Neural cell (in vitro differentiated cells): ENCODE measurements around the gene TBC1D22B. TPM values are rescaled to one million over a fixed set of nuclear protein-coding genes. Genes with fewer than 3 reads are reported as not detected.

Experiments used
- H2AFZ ChIP-seq: fragments of 200-600, 300-800 bp; sonication (generic), shearing (Covaris generic); 2 replicates; pipeline ENCODE4 v1.6.0; 2014; ENCODE audit warnings: low read depth, mild to moderate bottlenecking, antibody characterized with exemption, low read length, moderate library complexity
- H3F3A ChIP-seq: fragments of 200-600 bp; shearing (Covaris generic); 2 replicates; pipeline ENCODE4 v1.6.1; 2016; ENCODE audit warnings: mild to moderate bottlenecking, moderate library complexity, mixed read lengths, antibody characterized with exemption, low read length; ENCODE audit not compliant: insufficient read depth, poor library complexity, severe bottlenecking
- H3K27ac ChIP-seq: fragments of 200-600, 300-800 bp; sonication (generic), shearing (Covaris generic); 2 replicates; pipeline ENCODE4 v1.5.1; 2014; ENCODE audit warnings: mild to moderate bottlenecking, low read length, moderate library complexity
- H3K27me3 ChIP-seq: fragments of 300-800, 200-600 bp; sonication (generic), shearing (Covaris generic); 2 replicates; pipeline ENCODE4 v1.6.0; 2014; ENCODE audit warnings: mild to moderate bottlenecking, low read depth, low read length, moderate library complexity; ENCODE audit not compliant: insufficient read depth
- H3K36me3 ChIP-seq: fragments of 300-800, 200-600 bp; sonication (generic), shearing (Covaris generic); 2 replicates; pipeline ENCODE4 v1.5.1; 2014; ENCODE audit warnings: mild to moderate bottlenecking, antibody characterized with exemption, low read length, moderate library complexity; ENCODE audit not compliant: insufficient read depth
- H3K4me2 ChIP-seq: fragments of 300-800, 200-600 bp; sonication (generic), shearing (Covaris generic); 2 replicates; pipeline ENCODE4 v1.6.0; 2014; ENCODE audit warnings: mild to moderate bottlenecking, low read length
- H3K4me3 ChIP-seq: fragments of 300-800, 200-600 bp; sonication (generic), shearing (Covaris generic); 2 replicates; pipeline ENCODE4 v1.5.1; 2014; ENCODE audit warnings: mild to moderate bottlenecking, low read length, moderate library complexity
- H3K79me2 ChIP-seq: fragments of 200-600 bp; shearing (Covaris generic); replicated peaks from 2 replicates; pipeline ENCODE4 v1.6.0; 2014; ENCODE audit warnings: mild to moderate bottlenecking, low read length, moderate library complexity; ENCODE audit not compliant: insufficient read depth
- H3K9ac ChIP-seq: fragments of 300-800, 200-600 bp; sonication (generic), shearing (Covaris generic); 2 replicates; pipeline ENCODE4 v1.6.1; 2016; ENCODE audit warnings: mild to moderate bottlenecking, low read length, mixed read lengths
- H3K9me2 ChIP-seq: fragments of 200-600 bp; shearing (Covaris generic); 2 replicates; pipeline ENCODE4 v1.6.1; 2016; ENCODE audit warnings: mild to moderate bottlenecking, low read length, mixed read lengths; ENCODE audit not compliant: insufficient read depth
- H3K9me3 ChIP-seq: fragments of 200-600, 300-800 bp; sonication (generic), shearing (Covaris generic); 2 replicates; pipeline ENCODE4 v1.6.1; 2016; ENCODE audit warnings: mild to moderate bottlenecking, mixed run types, low read length, moderate library complexity, mixed read lengths
- H4K20me1 ChIP-seq: fragments of 200-600 bp; shearing (Covaris generic); 2 replicates; pipeline ENCODE4 v1.6.1; 2016; ENCODE audit warnings: mild to moderate bottlenecking, mixed run types; ENCODE audit not compliant: insufficient read depth
- CTCF ChIP-seq: fragments of 450-650 bp; IDR thresholded peaks from 2 replicates; pipeline ENCODE4 v1.5.1; 2014; ENCODE audit warnings: antibody characterized with exemption, mild to moderate bottlenecking, moderate library complexity; ENCODE audit not compliant: poor library complexity, severe bottlenecking
- EP300 ChIP-seq: fragments of 450-650 bp; conservative IDR thresholded peaks from 2 replicates; pipeline ENCODE4 v1.6.1; 2014; ENCODE audit warnings: antibody characterized with exemption, mild to moderate bottlenecking, moderate library complexity; ENCODE audit not compliant: poor library complexity, severe bottlenecking
- EZH2 ChIP-seq: fragments of 200-600, 300-800 bp; shearing (Covaris generic), sonication (generic); IDR thresholded peaks from 2 replicates; pipeline ENCODE4 v1.6.1; 2014; ENCODE audit warnings: antibody characterized with exemption, low read length, borderline replicate concordance, mild to moderate bottlenecking; ENCODE audit not compliant: insufficient read depth, poor library complexity, severe bottlenecking
- MXI1 ChIP-seq: fragments of 450-650 bp; conservative IDR thresholded peaks from 2 replicates; pipeline ENCODE4 v1.6.1; 2014; ENCODE audit warnings: antibody characterized with exemption, mild to moderate bottlenecking; ENCODE audit not compliant: poor library complexity, severe bottlenecking
- POLR2AphosphoS5 ChIP-seq: IDR thresholded peaks from 2 replicates; pipeline ENCODE4 v1.6.1; 2012
- RAD21 ChIP-seq: fragments of 450-650 bp; conservative IDR thresholded peaks from 2 replicates; pipeline ENCODE4 v1.6.1; 2014; ENCODE audit warnings: antibody characterized with exemption, mild to moderate bottlenecking, moderate library complexity
- SMC3 ChIP-seq: fragments of 450-650 bp; conservative IDR thresholded peaks from 2 replicates; pipeline ENCODE4 v1.6.1; 2014; ENCODE audit warnings: antibody characterized with exemption, mild to moderate bottlenecking, moderate library complexity; ENCODE audit not compliant: poor library complexity
- TAF1 ChIP-seq: IDR thresholded peaks from 2 replicates; pipeline ENCODE4 v1.6.1; 2012; ENCODE audit warnings: low read depth
- polyA plus RNA-seq: library from polyadenylated mRNA; depleted of rRNA; stranded (reverse); fragments of >200 nt; gene quantifications from 2 replicates; pipeline ENCODE4 v1.2.3, GENCODE V29; 2014
- TF ChIP-seq, protein P1 (sequence below): IDR thresholded peaks from 2 replicates; pipeline ENCODE4 v1.6.1; 2012; ENCODE audit warnings: borderline replicate concordance

Gene TBC1D22B
- polyA plus RNA-seq, 1 donor from 2014 or later, result 10.6 TPM

- Histone ChIP-seq H3K9me2 (no peaks in the 10 kb centered on the region), H3K4me3 (no peak overlapping the region), H3K79me2 (no peaks in the 10 kb centered on the region), H3K9me3 (no peaks in the 10 kb centered on the region), H3K36me3 (no peaks in the 10 kb centered on the region), H4K20me1 (no peaks in the 10 kb centered on the region), H3F3A (no peaks in the 10 kb centered on the region), H3K9ac (no peak overlapping the region), H3K27me3 (no peaks in the 10 kb centered on the region), H2AFZ (no peak overlapping the region), H3K4me2 (no peak overlapping the region), H3K27ac (no peak overlapping the region)
- TF ChIP-seq, protein P1, sequence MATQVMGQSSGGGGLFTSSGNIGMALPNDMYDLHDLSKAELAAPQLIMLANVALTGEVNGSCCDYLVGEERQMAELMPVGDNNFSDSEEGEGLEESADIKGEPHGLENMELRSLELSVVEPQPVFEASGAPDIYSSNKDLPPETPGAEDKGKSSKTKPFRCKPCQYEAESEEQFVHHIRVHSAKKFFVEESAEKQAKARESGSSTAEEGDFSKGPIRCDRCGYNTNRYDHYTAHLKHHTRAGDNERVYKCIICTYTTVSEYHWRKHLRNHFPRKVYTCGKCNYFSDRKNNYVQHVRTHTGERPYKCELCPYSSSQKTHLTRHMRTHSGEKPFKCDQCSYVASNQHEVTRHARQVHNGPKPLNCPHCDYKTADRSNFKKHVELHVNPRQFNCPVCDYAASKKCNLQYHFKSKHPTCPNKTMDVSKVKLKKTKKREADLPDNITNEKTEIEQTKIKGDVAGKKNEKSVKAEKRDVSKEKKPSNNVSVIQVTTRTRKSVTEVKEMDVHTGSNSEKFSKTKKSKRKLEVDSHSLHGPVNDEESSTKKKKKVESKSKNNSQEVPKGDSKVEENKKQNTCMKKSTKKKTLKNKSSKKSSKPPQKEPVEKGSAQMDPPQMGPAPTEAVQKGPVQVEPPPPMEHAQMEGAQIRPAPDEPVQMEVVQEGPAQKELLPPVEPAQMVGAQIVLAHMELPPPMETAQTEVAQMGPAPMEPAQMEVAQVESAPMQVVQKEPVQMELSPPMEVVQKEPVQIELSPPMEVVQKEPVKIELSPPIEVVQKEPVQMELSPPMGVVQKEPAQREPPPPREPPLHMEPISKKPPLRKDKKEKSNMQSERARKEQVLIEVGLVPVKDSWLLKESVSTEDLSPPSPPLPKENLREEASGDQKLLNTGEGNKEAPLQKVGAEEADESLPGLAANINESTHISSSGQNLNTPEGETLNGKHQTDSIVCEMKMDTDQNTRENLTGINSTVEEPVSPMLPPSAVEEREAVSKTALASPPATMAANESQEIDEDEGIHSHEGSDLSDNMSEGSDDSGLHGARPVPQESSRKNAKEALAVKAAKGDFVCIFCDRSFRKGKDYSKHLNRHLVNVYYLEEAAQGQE, result no peak
- no peak for TF ChIP-seq MXI1
- TF ChIP-seq EZH2, result no peak
- TF ChIP-seq EP300, result no peak
- no peak for TF ChIP-seq POLR2AphosphoS5
- no peak for TF ChIP-seq TAF1
- TF ChIP-seq SMC3, result no peak
- TF ChIP-seq RAD21, result no peak
- TF ChIP-seq CTCF, result no peak
Measured at GRCh38 chr6:37272834-37273566, 15.4 kb downstream of the TBC1D22B start.

DNA sequence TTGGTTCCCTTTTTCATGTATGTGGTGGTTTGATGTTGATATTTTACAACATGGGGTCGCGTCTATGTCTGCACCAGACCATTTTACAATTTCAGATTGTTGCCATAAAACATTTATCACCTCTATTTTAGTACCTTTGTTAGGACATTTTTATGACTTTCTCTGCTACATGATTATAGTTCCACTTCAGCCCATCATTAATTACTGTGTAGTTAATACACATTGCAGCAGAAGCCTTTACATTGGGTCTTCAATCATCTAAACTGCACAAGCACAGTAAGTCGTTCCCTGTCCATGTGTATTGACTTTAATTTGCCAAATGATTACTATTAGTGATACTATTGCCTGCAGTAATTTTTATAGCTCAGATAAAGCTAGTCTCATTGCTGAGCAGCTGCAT is 16.1 kb downstream of the TBC1D22B start:
- H3K27ac ChIP-seq, result no peak overlapping the region
- H4K20me1 ChIP-seq, result no peaks in the 10 kb centered on the region
- H3K27me3 ChIP-seq, result no peaks in the 10 kb centered on the region
- H3K9me2 ChIP-seq, result no peaks in the 10 kb centered on the region
- no peaks in the 10 kb centered on the region for H3K36me3 ChIP-seq
- H3K4me3 ChIP-seq, result no peak overlapping the region
- no peaks in the 10 kb centered on the region for H3F3A ChIP-seq
- TF ChIP-seq EP300 (no peak), MXI1 (no peak), EZH2 (no peak), POLR2AphosphoS5 (no peak), TAF1 (no peak)
- H3K9me3 ChIP-seq, result no peaks in the 10 kb centered on the region
- no peak overlapping the region for H2AFZ ChIP-seq
- H3K4me2 ChIP-seq, result no peak overlapping the region
- H3K9ac ChIP-seq, result no peak overlapping the region
- no peaks in the 10 kb centered on the region for H3K79me2 ChIP-seq
